ENCODE results near the gene HSFX3.

DNA sequence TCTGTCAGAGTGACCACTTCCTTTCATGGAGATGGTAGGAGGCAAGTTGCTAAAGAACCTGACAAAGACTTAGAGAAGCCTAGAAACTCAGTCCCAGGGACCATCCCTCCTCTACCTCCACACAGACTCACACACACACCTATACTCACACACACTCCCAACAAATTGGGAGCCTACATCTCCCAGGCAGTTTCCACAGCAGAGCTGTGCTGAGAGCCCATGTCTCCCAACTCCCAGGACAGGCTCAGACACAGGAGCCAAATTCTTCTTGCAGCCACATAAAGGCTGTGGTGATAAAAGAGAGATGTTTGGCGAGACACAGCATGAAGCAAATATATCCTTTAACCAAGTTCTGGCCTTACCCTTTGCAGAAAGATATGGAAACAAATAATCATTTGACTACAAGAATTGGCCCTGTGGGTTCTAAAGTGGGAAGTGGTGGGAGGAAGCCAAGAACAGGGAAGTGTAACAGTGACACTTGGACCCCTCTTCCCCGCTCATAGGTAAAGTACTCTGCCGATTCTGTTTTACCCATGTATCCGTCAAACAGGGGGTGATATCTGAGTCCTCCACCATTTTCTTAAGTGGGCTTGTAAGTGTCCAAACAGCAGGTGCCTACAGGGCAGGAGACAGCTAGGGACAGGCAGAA lies 33.6 kb downstream of the HSFX3 start:
- TF ChIP-seq, protein P1, sequence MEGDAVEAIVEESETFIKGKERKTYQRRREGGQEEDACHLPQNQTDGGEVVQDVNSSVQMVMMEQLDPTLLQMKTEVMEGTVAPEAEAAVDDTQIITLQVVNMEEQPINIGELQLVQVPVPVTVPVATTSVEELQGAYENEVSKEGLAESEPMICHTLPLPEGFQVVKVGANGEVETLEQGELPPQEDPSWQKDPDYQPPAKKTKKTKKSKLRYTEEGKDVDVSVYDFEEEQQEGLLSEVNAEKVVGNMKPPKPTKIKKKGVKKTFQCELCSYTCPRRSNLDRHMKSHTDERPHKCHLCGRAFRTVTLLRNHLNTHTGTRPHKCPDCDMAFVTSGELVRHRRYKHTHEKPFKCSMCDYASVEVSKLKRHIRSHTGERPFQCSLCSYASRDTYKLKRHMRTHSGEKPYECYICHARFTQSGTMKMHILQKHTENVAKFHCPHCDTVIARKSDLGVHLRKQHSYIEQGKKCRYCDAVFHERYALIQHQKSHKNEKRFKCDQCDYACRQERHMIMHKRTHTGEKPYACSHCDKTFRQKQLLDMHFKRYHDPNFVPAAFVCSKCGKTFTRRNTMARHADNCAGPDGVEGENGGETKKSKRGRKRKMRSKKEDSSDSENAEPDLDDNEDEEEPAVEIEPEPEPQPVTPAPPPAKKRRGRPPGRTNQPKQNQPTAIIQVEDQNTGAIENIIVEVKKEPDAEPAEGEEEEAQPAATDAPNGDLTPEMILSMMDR (IDR thresholded peaks at IDR 0.05): no peak
- TF ChIP-seq POLR2A (IDR thresholded peaks at IDR 0.05): no peak
